ENCODE measurements around the gene ZSCAN10. TPM values are rescaled to one million over a fixed set of nuclear protein-coding genes. Genes with fewer than 3 reads are reported as not detected.

The ZSCAN10 gene
- total RNA-seq, 4 donors from 2014 or later, result not detected

DNA sequence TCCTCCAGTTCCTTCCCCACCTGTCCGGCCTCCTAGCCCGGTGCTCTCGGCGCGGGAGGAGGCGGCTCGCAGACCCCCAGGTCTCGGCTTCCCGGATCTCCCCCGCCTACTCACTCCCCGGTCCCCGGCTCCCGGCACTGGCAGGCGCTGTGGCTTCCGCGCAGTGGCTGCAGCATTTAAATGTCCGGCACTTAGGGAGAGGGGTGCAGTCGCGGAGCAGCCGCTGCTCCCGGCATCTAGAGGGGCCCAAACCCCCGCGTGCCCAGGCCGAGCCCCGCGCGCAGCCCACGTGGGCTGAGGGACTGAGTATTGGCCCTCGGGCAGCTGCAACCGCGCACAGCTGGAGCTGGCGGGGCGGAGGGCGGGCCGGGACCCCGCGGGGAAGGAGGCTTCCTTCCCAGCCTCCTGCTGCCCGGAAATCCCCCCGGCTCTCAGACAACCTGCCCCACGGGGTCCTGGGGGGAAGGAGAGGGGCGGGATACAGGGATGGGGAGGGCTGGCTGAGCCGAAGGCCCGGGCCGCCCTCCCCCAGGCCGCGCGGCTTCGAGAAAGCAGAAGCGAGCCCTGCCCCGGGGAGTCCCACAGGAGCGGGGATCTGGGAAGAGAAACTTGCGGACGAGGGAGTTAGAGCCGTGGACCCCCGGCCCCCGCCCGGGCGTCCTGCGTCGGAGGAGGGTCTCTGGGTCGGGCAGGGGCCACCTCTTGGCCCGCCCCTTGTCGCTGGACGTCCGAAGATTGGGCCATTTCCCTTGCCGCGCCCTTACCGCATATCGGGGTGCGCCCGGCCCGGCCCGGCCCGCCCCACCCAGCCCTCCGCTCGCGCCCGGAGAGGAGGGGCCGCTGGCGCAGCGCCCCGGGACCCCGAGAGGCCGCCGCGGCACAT is 53.1 kb downstream of the ZSCAN10 start, which contains the start of gene MMP25:
Gene MMP25 (plus strand): TSS at position 804 of the 883 bp plus-strand sequence. CDS start 357 bp downstream, outside the sequence.
- Histone ChIP-seq H3K27ac (no peak within 1 kb of the TSS), H3K9me3 (no peaks in the 10 kb centered on the region), H3K4me1 (peaks cover 0 to 22% (median 15%) of the 10 kb centered on the region in 4 donors), H3K27me3 (peaks cover 0 to 85% of the 10 kb centered on the region in 2 donors), H3K36me3 (no peaks in the 10 kb centered on the region), H3K4me3 (peak within 1 kb of the TSS; percentile 14 to 46 (median 36))
- DNase-seq (ENCODE audit: low spot score in 2 of 2), result no peak
- no peak for TF ChIP-seq POLR2A (IDR thresholded peaks at IDR 0.05)
- TF ChIP-seq, protein P1, sequence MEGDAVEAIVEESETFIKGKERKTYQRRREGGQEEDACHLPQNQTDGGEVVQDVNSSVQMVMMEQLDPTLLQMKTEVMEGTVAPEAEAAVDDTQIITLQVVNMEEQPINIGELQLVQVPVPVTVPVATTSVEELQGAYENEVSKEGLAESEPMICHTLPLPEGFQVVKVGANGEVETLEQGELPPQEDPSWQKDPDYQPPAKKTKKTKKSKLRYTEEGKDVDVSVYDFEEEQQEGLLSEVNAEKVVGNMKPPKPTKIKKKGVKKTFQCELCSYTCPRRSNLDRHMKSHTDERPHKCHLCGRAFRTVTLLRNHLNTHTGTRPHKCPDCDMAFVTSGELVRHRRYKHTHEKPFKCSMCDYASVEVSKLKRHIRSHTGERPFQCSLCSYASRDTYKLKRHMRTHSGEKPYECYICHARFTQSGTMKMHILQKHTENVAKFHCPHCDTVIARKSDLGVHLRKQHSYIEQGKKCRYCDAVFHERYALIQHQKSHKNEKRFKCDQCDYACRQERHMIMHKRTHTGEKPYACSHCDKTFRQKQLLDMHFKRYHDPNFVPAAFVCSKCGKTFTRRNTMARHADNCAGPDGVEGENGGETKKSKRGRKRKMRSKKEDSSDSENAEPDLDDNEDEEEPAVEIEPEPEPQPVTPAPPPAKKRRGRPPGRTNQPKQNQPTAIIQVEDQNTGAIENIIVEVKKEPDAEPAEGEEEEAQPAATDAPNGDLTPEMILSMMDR (IDR thresholded peaks at IDR 0.05), result no peak
- no peak for TF ChIP-seq EP300 (IDR thresholded peaks at IDR 0.05)
- 1% methylated on average over 33 to 50 of the region's 86 CpGs for WGBS, 2 donors

DNA sequence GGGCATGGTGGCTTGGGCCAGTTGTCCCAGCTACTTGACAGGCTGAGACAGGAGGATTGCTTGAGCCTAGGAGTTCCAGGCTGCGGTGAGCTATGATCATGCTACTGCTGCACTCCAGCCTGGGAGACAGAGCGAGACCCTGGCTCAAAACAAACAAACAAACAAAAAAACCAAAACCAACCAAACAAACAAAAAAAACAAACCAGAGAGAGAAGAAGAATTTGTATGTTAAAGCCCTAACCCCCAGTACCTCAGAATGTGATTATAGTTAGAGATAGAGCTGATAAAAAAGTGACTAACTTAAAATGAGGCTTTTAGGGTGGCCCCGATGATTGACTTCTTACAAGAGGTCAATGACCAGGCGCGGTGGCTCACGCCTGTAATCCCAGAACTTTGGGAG is 54.4 kb downstream of the ZSCAN10 start:
- Histone ChIP-seq H3K4me3 (no peak overlapping the region), H3K27me3 (peaks cover 0 to 96% of the 10 kb centered on the region in 2 donors)
- 92 to 94% methylated on average over 6 of the region's 6 CpGs for WGBS, 2 donors

DNA sequence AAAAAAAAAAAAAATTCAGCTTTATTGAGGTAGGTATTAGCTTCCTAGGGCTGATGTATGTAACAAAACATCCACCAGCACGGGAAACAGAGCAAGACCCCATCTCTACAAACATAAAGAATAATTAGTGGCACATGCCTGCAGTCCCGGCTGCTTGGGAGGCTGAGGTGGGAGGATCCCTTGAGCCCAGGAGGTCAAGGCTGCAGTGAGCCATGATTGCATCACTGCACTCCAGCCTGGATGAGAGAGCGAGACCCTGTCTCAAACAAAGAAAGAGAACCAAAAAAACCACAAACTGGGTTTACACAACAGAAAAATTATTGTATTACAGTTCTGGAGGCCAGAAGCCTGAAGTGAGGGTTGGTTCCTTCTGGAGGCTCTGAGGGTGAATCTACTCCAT is 56.7 kb downstream of the ZSCAN10 start:
- H3K36me3 ChIP-seq, result no peaks in the 10 kb centered on the region
- no peak for DNase-seq (ENCODE audit: low spot score in 2 of 2)
- H3K4me3 ChIP-seq, result no peak overlapping the region
- TF ChIP-seq EP300 (IDR thresholded peaks at IDR 0.05), result no peak
- TF ChIP-seq, protein P1 (IDR thresholded peaks at IDR 0.05), result no peak
- no peak for TF ChIP-seq POLR2A (IDR thresholded peaks at IDR 0.05)
- peaks cover 0 to 22% (median 15%) of the 10 kb centered on the region in 4 donors for H3K4me1 ChIP-seq
- H3K9me3 ChIP-seq, result no peaks in the 10 kb centered on the region
- WGBS, 2 donors, result 57 to 62% methylated on average over 3 of the region's 3 CpGs
- peaks cover 3 to 96% of the 10 kb centered on the region in 2 donors for H3K27me3 ChIP-seq
- no peak overlapping the region for H3K27ac ChIP-seq

More for the DNA sequence above, 54.4 kb downstream of the ZSCAN10 start:
- TF ChIP-seq POLR2A (IDR thresholded peaks at IDR 0.05), result no peak
- TF ChIP-seq, protein P1 (IDR thresholded peaks at IDR 0.05), result no peak
- no peak for TF ChIP-seq EP300 (IDR thresholded peaks at IDR 0.05)
- H3K36me3 ChIP-seq, result no peaks in the 10 kb centered on the region
- H3K9me3 ChIP-seq, result no peaks in the 10 kb centered on the region
- peaks cover 0 to 22% (median 15%) of the 10 kb centered on the region in 4 donors for H3K4me1 ChIP-seq
- no peak for DNase-seq (ENCODE audit: low spot score in 2 of 2)
- H3K27ac ChIP-seq, result no peak overlapping the region

DNA sequence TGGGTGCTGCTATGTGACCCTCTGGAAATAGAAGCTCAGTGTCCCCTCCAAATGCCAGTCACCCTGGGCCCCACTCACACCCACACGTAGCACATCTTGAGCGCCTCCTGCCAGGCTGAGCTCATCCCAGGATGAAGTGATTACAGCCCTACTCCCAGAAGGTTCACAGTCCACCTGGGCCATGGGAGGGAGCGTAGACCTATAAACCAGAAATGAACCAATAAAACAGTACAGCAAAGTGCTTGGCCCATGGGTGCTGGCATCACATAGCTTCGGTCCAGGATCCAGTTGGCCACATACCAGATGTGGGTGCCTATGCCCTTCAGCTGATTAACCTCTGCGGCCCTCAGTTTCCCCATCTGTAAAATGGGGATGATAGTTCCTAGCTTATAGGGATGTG is 60.2 kb downstream of the ZSCAN10 start:
- H3K27ac ChIP-seq, result no peak overlapping the region
- H3K4me3 ChIP-seq, result no peak overlapping the region
- H3K36me3 ChIP-seq, result no peaks in the 10 kb centered on the region
- H3K9me3 ChIP-seq, result no peaks in the 10 kb centered on the region
- WGBS, 2 donors, result 86 to 92% methylated on average over 5 of the region's 5 CpGs
- H3K4me1 ChIP-seq, result peaks cover 0 to 11% (median 0%) of the 10 kb centered on the region in 4 donors
- TF ChIP-seq POLR2A (IDR thresholded peaks at IDR 0.05), result no peak
- no peak for TF ChIP-seq EP300 (IDR thresholded peaks at IDR 0.05)
- TF ChIP-seq, protein P1 (IDR thresholded peaks at IDR 0.05), result no peak
- peaks cover 3 to 96% of the 10 kb centered on the region in 2 donors for H3K27me3 ChIP-seq
- DNase-seq (ENCODE audit: low spot score in 2 of 2), result no peak

Small RNA genes lying within 50 kb of the gene (small RNA-seq; reads per million reads assigned to genes)
- not detected for gene RNU1-22P

Other genes with a start within 250 kb of the ZSCAN10 start
- not detected for gene PRSS22, start 241.1 kb downstream of the ZSCAN10 start, total RNA-seq
- 10 to 100 TPM; 66.2 to 76.8 (median 72.8) TPM for gene FLYWCH2, start 216.1 kb downstream of the ZSCAN10 start, total RNA-seq
- gene FLYWCH1, start 187.4 kb downstream of the ZSCAN10 start, total RNA-seq, result 10 to 100 TPM; 65.1 to 74.9 (median 68.7) TPM
- gene KREMEN2, start 135.0 kb downstream of the ZSCAN10 start, total RNA-seq, result not detected
- 10 to 100 TPM in 1 of 4 donors, 1 to 10 TPM in 3; 5.1 to 15.0 (median 7.9) TPM for gene PAQR4, start 129.9 kb downstream of the ZSCAN10 start, total RNA-seq
- 1 to 10 TPM in 2 of 4 donors, under 1 TPM in 2; 0.60 to 1.6 (median 1.1) TPM for gene PKMYT1, start 118.8 kb downstream of the ZSCAN10 start, total RNA-seq
- gene CLDN9, start 86.4 kb downstream of the ZSCAN10 start, total RNA-seq, result under 1 TPM in 1 of 4 donors, not detected in 3; 0.30 TPM
- not detected for gene CLDN6, start 81.1 kb downstream of the ZSCAN10 start, total RNA-seq
- gene TNFRSF12A, start 78.9 kb downstream of the ZSCAN10 start, total RNA-seq, result 10 to 100 TPM in 2 of 4 donors, 1 to 10 TPM in 2; 2.4 to 47.4 (median 11.5) TPM
- 10 to 100 TPM; 17.7 to 46.9 (median 38.5) TPM for gene HCFC1R1, start 75.4 kb downstream of the ZSCAN10 start, total RNA-seq
- gene THOC6, start 75.3 kb downstream of the ZSCAN10 start, total RNA-seq, result 10 to 100 TPM; 12.2 to 28.5 (median 18.0) TPM
- not detected for gene BICDL2, start 62.4 kb downstream of the ZSCAN10 start, total RNA-seq
- gene MMP25, start 52.7 kb downstream of the ZSCAN10 start, total RNA-seq, result under 1 TPM in 2 of 4 donors, not detected in 2; under 0.01 to 0.42 TPM
- 10 to 100 TPM in 3 of 4 donors, 1 to 10 TPM in 1; 4.2 to 32.9 (median 21.7) TPM for gene IL32, start 33.7 kb downstream of the ZSCAN10 start, total RNA-seq
- gene ZNF205, start 13.3 kb upstream of the ZSCAN10 start, total RNA-seq, result 10 to 100 TPM; 19.4 to 29.2 (median 21.5) TPM
- gene ZNF213, start 35.7 kb upstream of the ZSCAN10 start, total RNA-seq, result 10 to 100 TPM in 1 of 4 donors, 1 to 10 TPM in 3; 7.7 to 17.1 (median 8.9) TPM
- not detected for gene OR1F1, start 88.9 kb upstream of the ZSCAN10 start, total RNA-seq
- 10 to 100 TPM in 1 of 4 donors, 1 to 10 TPM in 3; 5.2 to 10.2 (median 9.1) TPM for gene ZNF200, start 135.9 kb upstream of the ZSCAN10 start, total RNA-seq
- 1 to 10 TPM in 2 of 4 donors, under 1 TPM in 2; 0.39 to 8.1 (median 1.1) TPM for gene MEFV, start 157.3 kb upstream of the ZSCAN10 start, total RNA-seq
- 10 to 100 TPM; 37.3 to 66.0 (median 55.5) TPM for gene ZNF263, start 184.2 kb upstream of the ZSCAN10 start, total RNA-seq
- gene TIGD7, start 206.1 kb upstream of the ZSCAN10 start, total RNA-seq, result 1 to 10 TPM; 6.1 to 8.3 (median 6.6) TPM
- 10 to 100 TPM; 24.0 to 28.2 (median 25.7) TPM for gene ZNF75A, start 206.2 kb upstream of the ZSCAN10 start, total RNA-seq